ENCODE measurements around the gene DCTN5.

DNA sequence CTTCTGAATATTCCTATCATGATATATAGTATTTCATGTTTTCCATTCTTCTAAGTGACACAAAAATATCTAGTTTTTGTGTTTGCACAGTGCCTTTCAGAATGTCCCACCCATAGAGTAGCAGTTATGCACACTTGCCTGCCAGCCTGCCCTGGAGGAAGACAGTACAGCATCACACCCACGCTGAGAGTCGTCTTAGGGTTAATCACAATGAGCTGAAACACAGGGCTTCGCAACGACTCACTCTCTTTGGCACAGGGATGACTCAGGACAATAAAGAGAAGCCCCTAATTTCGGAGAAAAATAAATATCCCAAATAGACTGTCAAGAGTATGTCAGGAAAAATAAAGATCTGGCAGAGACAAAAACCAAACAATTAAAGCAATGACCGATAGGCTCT, 33.5 kb upstream of the DCTN5 start:
- TF ChIP-seq, protein P1, sequence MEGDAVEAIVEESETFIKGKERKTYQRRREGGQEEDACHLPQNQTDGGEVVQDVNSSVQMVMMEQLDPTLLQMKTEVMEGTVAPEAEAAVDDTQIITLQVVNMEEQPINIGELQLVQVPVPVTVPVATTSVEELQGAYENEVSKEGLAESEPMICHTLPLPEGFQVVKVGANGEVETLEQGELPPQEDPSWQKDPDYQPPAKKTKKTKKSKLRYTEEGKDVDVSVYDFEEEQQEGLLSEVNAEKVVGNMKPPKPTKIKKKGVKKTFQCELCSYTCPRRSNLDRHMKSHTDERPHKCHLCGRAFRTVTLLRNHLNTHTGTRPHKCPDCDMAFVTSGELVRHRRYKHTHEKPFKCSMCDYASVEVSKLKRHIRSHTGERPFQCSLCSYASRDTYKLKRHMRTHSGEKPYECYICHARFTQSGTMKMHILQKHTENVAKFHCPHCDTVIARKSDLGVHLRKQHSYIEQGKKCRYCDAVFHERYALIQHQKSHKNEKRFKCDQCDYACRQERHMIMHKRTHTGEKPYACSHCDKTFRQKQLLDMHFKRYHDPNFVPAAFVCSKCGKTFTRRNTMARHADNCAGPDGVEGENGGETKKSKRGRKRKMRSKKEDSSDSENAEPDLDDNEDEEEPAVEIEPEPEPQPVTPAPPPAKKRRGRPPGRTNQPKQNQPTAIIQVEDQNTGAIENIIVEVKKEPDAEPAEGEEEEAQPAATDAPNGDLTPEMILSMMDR (conservative IDR thresholded peaks at IDR 0.05), result no peak
- no peak for TF ChIP-seq EZH2 (IDR thresholded peaks at IDR 0.05; ENCODE audit: low read depth)
